ENCODE data around the gene CENPU. TPM values are rescaled to one million over a fixed set of nuclear protein-coding genes. Genes with fewer than 3 reads are reported as not detected.

CENPU gene
- total and polyA plus RNA-seq, 2 of the 13 experiments (the other 11 are each of a cell fraction or from before 2014, with no cell fraction given) = 11.7 to 35.8 TPM

GRCh38 chr4:184649026-184649970, 84.6 kb downstream of the CENPU start, which contains the start of the genes CASP3 and PRIMPOL (continued):
- no peak for TF ChIP-seq ZNF597 (CRISPR knock-in tag; IDR thresholded peaks at IDR 0.05)
- TF ChIP-seq, protein P1, sequence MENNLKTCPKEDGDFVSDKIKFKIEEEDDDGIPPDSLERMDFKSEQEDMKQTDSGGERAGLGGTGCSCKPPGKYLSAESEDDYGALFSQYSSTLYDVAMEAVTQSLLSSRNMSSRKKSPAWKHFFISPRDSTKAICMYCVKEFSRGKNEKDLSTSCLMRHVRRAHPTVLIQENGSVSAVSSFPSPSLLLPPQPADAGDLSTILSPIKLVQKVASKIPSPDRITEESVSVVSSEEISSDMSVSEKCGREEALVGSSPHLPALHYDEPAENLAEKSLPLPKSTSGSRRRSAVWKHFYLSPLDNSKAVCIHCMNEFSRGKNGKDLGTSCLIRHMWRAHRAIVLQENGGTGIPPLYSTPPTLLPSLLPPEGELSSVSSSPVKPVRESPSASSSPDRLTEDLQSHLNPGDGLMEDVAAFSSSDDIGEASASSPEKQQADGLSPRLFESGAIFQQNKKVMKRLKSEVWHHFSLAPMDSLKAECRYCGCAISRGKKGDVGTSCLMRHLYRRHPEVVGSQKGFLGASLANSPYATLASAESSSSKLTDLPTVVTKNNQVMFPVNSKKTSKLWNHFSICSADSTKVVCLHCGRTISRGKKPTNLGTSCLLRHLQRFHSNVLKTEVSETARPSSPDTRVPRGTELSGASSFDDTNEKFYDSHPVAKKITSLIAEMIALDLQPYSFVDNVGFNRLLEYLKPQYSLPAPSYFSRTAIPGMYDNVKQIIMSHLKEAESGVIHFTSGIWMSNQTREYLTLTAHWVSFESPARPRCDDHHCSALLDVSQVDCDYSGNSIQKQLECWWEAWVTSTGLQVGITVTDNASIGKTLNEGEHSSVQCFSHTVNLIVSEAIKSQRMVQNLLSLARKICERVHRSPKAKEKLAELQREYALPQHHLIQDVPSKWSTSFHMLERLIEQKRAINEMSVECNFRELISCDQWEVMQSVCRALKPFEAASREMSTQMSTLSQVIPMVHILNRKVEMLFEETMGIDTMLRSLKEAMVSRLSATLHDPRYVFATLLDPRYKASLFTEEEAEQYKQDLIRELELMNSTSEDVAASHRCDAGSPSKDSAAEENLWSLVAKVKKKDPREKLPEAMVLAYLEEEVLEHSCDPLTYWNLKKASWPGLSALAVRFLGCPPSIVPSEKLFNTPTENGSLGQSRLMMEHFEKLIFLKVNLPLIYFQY (CRISPR knock-in tag; IDR thresholded peaks at IDR 0.05; ENCODE audit: borderline replicate concordance) = peak; percentile 17; the same call in 1 of the 2 replicates
- TF ChIP-seq, protein P2, sequence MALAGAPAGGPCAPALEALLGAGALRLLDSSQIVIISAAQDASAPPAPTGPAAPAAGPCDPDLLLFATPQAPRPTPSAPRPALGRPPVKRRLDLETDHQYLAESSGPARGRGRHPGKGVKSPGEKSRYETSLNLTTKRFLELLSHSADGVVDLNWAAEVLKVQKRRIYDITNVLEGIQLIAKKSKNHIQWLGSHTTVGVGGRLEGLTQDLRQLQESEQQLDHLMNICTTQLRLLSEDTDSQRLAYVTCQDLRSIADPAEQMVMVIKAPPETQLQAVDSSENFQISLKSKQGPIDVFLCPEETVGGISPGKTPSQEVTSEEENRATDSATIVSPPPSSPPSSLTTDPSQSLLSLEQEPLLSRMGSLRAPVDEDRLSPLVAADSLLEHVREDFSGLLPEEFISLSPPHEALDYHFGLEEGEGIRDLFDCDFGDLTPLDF (CRISPR knock-in tag; IDR thresholded peaks at IDR 0.05) = peak; percentile 26
- no peak for TF ChIP-seq ZFP37 (CRISPR knock-in tag; IDR thresholded peaks at IDR 0.05; ENCODE audit: borderline replicate concordance)
- no peak for TF ChIP-seq ZFP1 (CRISPR knock-in tag; IDR thresholded peaks at IDR 0.05)
- peak; percentile 50; the same call in 1 of the 2 replicates for TF ChIP-seq ARNT2 (CRISPR knock-in tag; IDR thresholded peaks at IDR 0.05; ENCODE audit: low read depth)
- TF ChIP-seq ZNF510 (CRISPR knock-in tag; IDR thresholded peaks at IDR 0.05; ENCODE audit: low read depth) = no peak
- TF ChIP-seq, protein P3, sequence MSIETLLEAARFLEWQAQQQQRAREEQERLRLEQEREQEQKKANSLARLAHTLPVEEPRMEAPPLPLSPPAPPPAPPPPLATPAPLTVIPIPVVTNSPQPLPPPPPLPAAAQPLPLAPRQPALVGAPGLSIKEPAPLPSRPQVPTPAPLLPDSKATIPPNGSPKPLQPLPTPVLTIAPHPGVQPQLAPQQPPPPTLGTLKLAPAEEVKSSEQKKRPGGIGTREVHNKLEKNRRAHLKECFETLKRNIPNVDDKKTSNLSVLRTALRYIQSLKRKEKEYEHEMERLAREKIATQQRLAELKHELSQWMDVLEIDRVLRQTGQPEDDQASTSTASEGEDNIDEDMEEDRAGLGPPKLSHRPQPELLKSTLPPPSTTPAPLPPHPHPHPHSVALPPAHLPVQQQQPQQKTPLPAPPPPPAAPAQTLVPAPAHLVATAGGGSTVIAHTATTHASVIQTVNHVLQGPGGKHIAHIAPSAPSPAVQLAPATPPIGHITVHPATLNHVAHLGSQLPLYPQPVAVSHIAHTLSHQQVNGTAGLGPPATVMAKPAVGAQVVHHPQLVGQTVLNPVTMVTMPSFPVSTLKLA (IDR thresholded peaks at IDR 0.05) = no peak
- peak; percentile 74 for TF ChIP-seq ERF (CRISPR knock-in tag; IDR thresholded peaks at IDR 0.05)
- TF ChIP-seq HNRNPL (IDR thresholded peaks at IDR 0.05; ENCODE audit: low read depth, low read length) = no peak
- peak; percentile 60; the same call in 1 of the 2 replicates for TF ChIP-seq SIN3B (IDR thresholded peaks at IDR 0.05; ENCODE audit: low read length)
